Fibroblast of upper back skin (primary cell): ENCODE measurements around the gene XAF1.
"Not testable (repeated sequence)": the region's sequence is repeated elsewhere in the genome, so short reads cannot be mapped to it uniquely, and the experiment has no call there.

ENCODE experiments used
- DNase-seq: peaks from one replicate; pipeline ENCODE4 v3.0.0-alpha.2; 2013

The XAF1 gene

GRCh38 chr17:6755731-6756184, at the start of gene XAF1:
Gene XAF1, plus strand, starts transcription at chr17:6756046. Its CDS starts 33 bp downstream, at chr17:6756079.
- DNase-seq: peak; percentile 41

- DNase-seq: no peak
Observed at GRCh38 chr17:6706499-6706898, 49.3 kb upstream of the XAF1 start.

GRCh38 chr17:6706996-6707395, 48.9 kb upstream of the XAF1 start:
- DNase-seq: no peak

- DNase-seq: no peak
Observed at GRCh38 chr17:6708357-6708961, 47.4 kb upstream of the XAF1 start.

GRCh38 chr17:6710317-6710716, 45.5 kb upstream of the XAF1 start:
- no peak for DNase-seq

- DNase-seq: no peak
Observed at GRCh38 chr17:6711081-6711674, 44.7 kb upstream of the XAF1 start.

- no peak for DNase-seq
Observed at GRCh38 chr17:6711681-6712057, 44.2 kb upstream of the XAF1 start.

- peak; percentile 69 for DNase-seq
Observed at GRCh38 chr17:6712058-6712853, 43.6 kb upstream of the XAF1 start.

GRCh38 chr17:6712854-6713129, 43.1 kb upstream of the XAF1 start:
- no peak for DNase-seq

GRCh38 chr17:6713130-6713917, 42.5 kb upstream of the XAF1 start, which contains the start of gene SLC13A5:
Gene SLC13A5, minus strand, starts transcription at chr17:6713369. Its CDS starts 36 bp downstream, at chr17:6713333.
- DNase-seq: peak; percentile 41

GRCh38 chr17:6713918-6714271, 42.0 kb upstream of the XAF1 start:
- no peak for DNase-seq

- no peak for DNase-seq
Observed at GRCh38 chr17:6714315-6714874, 41.5 kb upstream of the XAF1 start.

GRCh38 chr17:6716736-6717135, 39.1 kb upstream of the XAF1 start:
- no peak for DNase-seq

- no peak for DNase-seq
Observed at GRCh38 chr17:6721744-6722143, 34.1 kb upstream of the XAF1 start.

GRCh38 chr17:6724009-6724408, 31.8 kb upstream of the XAF1 start:
- no peak for DNase-seq

- DNase-seq: no peak
Observed at GRCh38 chr17:6729531-6729930, 26.3 kb upstream of the XAF1 start.

- not testable (repeated sequence) for DNase-seq
Observed at GRCh38 chr17:6746665-6747064, 9.2 kb upstream of the XAF1 start.

- no peak for DNase-seq
Observed at GRCh38 chr17:6748617-6749016, 7.2 kb upstream of the XAF1 start.

- DNase-seq: peak; percentile 47
Observed at GRCh38 chr17:6749519-6749918, 6.3 kb upstream of the XAF1 start.

GRCh38 chr17:6752068-6752909, 3.6 kb upstream of the XAF1 start:
- peak; percentile 100 for DNase-seq

- peak; percentile 96 for DNase-seq
Observed at GRCh38 chr17:6753006-6753445, 2.8 kb upstream of the XAF1 start.

- DNase-seq: peak; percentile 15
Observed at GRCh38 chr17:6753546-6753945, 2.3 kb upstream of the XAF1 start.
